ENCODE results near the gene SPINK1. TPM values are rescaled to one million over a fixed set of nuclear protein-coding genes. Genes with fewer than 3 reads are reported as not detected.

SPINK1 gene
- polyA plus RNA-seq, 1 experiment: not detected

- no peak for DNase-seq (ENCODE audit: low read depth, low spot score)
- Histone ChIP-seq H3K27me3 (ENCODE audit: control insufficient read depth, insufficient read depth, low read length) (no peaks in the 10 kb centered on the region), H3K4me3 (ENCODE audit: low read depth, low read length) (no peak overlapping the region), H3K27ac (ENCODE audit: low read depth, low read length) (no peak overlapping the region), H3K9me3 (ENCODE audit: control insufficient read depth, insufficient read depth, low read length) (no peaks in the 10 kb centered on the region)
- CTCF ChIA-PET: interaction anchor here (6.5 kb wide), 1 partner anchor 12 kb away, joined by 36 read pairs; no protein-coding TSS in a partner anchor
- no peak for TF ChIP-seq CTCF (IDR thresholded peaks at IDR 0.05; ENCODE audit: low read depth, low read length)
- POLR2A ChIA-PET: no interaction called here
Observed at GRCh38 chr5:147845618-147846017, 14.1 kb upstream of the SPINK1 start.

GRCh38 chr5:147844846-147845245 is 13.4 kb upstream of the SPINK1 start:
- ChIA-PET POLR2A (no interaction called here), CTCF (interaction anchor here (1.0 to 6.5 kb wide), 3 partner anchors 12 to 886 kb away, joined by 3 to 36 read pairs (median 4); no protein-coding TSS in a partner anchor)
- H3K27ac ChIP-seq (ENCODE audit: low read depth, low read length): no peak overlapping the region
- DNase-seq (ENCODE audit: low read depth, low spot score): no peak
- TF ChIP-seq CTCF (IDR thresholded peaks at IDR 0.05; ENCODE audit: low read depth, low read length): no peak
- no peak overlapping the region for H3K4me3 ChIP-seq (ENCODE audit: low read depth, low read length)
- H3K9me3 ChIP-seq (ENCODE audit: control insufficient read depth, insufficient read depth, low read length): no peaks in the 10 kb centered on the region
- no peaks in the 10 kb centered on the region for H3K27me3 ChIP-seq (ENCODE audit: control insufficient read depth, insufficient read depth, low read length)

- Histone ChIP-seq H3K27ac (ENCODE audit: low read depth, low read length) (no peak overlapping the region), H3K4me3 (ENCODE audit: low read depth, low read length) (no peak overlapping the region), H3K9me3 (ENCODE audit: control insufficient read depth, insufficient read depth, low read length) (no peaks in the 10 kb centered on the region), H3K27me3 (ENCODE audit: control insufficient read depth, insufficient read depth, low read length) (no peaks in the 10 kb centered on the region)
- TF ChIP-seq CTCF (IDR thresholded peaks at IDR 0.05; ENCODE audit: low read depth, low read length): no peak
- ChIA-PET CTCF (interaction anchor here (1.1 to 6.5 kb wide), 2 partner anchors 14 to 215 kb away, joined by 5 to 36 read pairs; no protein-coding TSS in a partner anchor), POLR2A (no interaction called here)
- DNase-seq (ENCODE audit: low read depth, low spot score): no peak
Observed at GRCh38 chr5:147842869-147843268, 11.4 kb upstream of the SPINK1 start.

- Histone ChIP-seq H3K9me3 (ENCODE audit: control insufficient read depth, insufficient read depth, low read length) (no peaks in the 10 kb centered on the region), H3K27ac (ENCODE audit: low read depth, low read length) (no peak overlapping the region), H3K4me3 (ENCODE audit: low read depth, low read length) (no peak overlapping the region), H3K27me3 (ENCODE audit: control insufficient read depth, insufficient read depth, low read length) (no peaks in the 10 kb centered on the region)
- no peak for TF ChIP-seq CTCF (IDR thresholded peaks at IDR 0.05; ENCODE audit: low read depth, low read length)
- ChIA-PET CTCF (interaction anchor here (1.0 kb wide), 1 partner anchor 22 kb away, joined by 6 read pairs; no protein-coding TSS in a partner anchor), POLR2A (no interaction called here)
- no peak for DNase-seq (ENCODE audit: low read depth, low spot score)
Observed at GRCh38 chr5:147836439-147836838, 5.0 kb upstream of the SPINK1 start.

- CTCF ChIA-PET: interaction anchor here (0.9 kb wide), 1 partner anchor 12 kb away, joined by 3 read pairs; no protein-coding TSS in a partner anchor
- no peaks in the 10 kb centered on the region for H3K9me3 ChIP-seq (ENCODE audit: control insufficient read depth, insufficient read depth, low read length)
- DNase-seq (ENCODE audit: low read depth, low spot score): no peak
- TF ChIP-seq CTCF (IDR thresholded peaks at IDR 0.05; ENCODE audit: low read depth, low read length): no peak
- POLR2A ChIA-PET: no interaction called here
- H3K27me3 ChIP-seq (ENCODE audit: control insufficient read depth, insufficient read depth, low read length): no peaks in the 10 kb centered on the region
- H3K4me3 ChIP-seq (ENCODE audit: low read depth, low read length): no peak overlapping the region
- H3K27ac ChIP-seq (ENCODE audit: low read depth, low read length): no peak overlapping the region
Observed at GRCh38 chr5:147835386-147835798, 3.9 kb upstream of the SPINK1 start.
